C4-2B (cell line): ENCODE measurements around the gene SLC39A9.

ENCODE experiments used
- ZFX ChIP-seq: fragments of 450-650 bp; IDR thresholded peaks from 2 replicates; pipeline ENCODE4 v1.6.1; 2017
- TF ChIP-seq, protein P1 (sequence below): fragments of 450-650 bp; conservative IDR thresholded peaks from 2 replicates; pipeline ENCODE4 v1.5.1; 2017; ENCODE audit warnings: mild to moderate bottlenecking

DNA sequence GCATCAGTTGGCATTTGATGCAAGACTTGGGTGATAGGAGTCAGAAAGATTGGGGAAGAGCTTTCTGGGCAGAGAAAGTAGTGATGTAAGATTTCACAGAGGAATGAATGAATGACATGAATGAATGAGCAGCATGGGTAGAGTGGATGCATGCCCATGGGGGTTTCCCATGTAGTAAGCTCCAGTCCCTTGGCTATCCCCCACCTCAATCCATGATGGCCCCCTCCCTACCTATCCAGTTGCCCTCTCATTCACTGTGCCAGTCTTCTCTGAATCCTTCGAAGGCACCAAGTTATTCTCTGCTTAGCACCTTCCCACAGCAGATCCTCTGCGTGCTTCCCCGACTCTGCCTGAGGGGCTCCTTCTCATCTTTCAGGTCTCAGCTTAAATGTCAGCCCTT lies 32.4 kb upstream of the SLC39A9 start:
- TF ChIP-seq, protein P1, sequence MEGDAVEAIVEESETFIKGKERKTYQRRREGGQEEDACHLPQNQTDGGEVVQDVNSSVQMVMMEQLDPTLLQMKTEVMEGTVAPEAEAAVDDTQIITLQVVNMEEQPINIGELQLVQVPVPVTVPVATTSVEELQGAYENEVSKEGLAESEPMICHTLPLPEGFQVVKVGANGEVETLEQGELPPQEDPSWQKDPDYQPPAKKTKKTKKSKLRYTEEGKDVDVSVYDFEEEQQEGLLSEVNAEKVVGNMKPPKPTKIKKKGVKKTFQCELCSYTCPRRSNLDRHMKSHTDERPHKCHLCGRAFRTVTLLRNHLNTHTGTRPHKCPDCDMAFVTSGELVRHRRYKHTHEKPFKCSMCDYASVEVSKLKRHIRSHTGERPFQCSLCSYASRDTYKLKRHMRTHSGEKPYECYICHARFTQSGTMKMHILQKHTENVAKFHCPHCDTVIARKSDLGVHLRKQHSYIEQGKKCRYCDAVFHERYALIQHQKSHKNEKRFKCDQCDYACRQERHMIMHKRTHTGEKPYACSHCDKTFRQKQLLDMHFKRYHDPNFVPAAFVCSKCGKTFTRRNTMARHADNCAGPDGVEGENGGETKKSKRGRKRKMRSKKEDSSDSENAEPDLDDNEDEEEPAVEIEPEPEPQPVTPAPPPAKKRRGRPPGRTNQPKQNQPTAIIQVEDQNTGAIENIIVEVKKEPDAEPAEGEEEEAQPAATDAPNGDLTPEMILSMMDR, result no peak
- TF ChIP-seq ZFX, result no peak
